SK-N-SH (cell line): Measurements from ENCODE around the gene PDCD6IP. TPM values are rescaled to one million over a fixed set of nuclear protein-coding genes. Genes with fewer than 3 reads are reported as not detected.

Experiments used
- CTCF ChIA-PET: fragments of 300-600, 350-600 bp; formaldehyde crosslinking; extraction: SDS; loops from one replicate; lab custom pipeline; 2021; lab: Yijun Ruan, JAX
- POLR2A ChIA-PET: fragments of 350-600 bp; sonication (Branson Sonifier 250); formaldehyde crosslinking; extraction: SDS; loops from one replicate; lab custom pipeline; 2020; ENCODE audit warnings: antibody characterized with exemption, inconsistent platforms; lab: Yijun Ruan, JAX
- DNase-seq: peaks from one replicate; pipeline ENCODE4 v3.0.0; 2012
- H2AFZ ChIP-seq: fragments of 200-600 bp; sonication (generic); 2 replicates; pipeline ENCODE4 v1.8.1; 2016; ENCODE audit warnings: antibody characterized with exemption, mild to moderate bottlenecking, low read depth
- H3F3A ChIP-seq: fragments of 200-600 bp; sonication (generic); replicated peaks from 2 replicates; pipeline ENCODE3; 2016; ENCODE audit warnings: antibody characterized with exemption, mild to moderate bottlenecking; ENCODE audit not compliant: insufficient read depth
- H3K27ac ChIP-seq, 2 experiments: fragments of 200-500 bp in 1 of 2; fragments of 200-600 bp in 1 of 2; sonication (Bioruptor generic) in 1 of 2; sonication (generic), shearing (Covaris generic) in 1 of 2; 2 replicates each; pipeline versions ENCODE4 v1.5.1 to v1.6.1; 2014 to 2016; ENCODE audit warnings: low read depth in 2 of 2, inconsistent platforms in 1 of 2, low read length in 1 of 2, mild to moderate bottlenecking in 1 of 2, mixed read lengths in 1 of 2
- H3K27me3 ChIP-seq: fragments of 200-600 bp; sonication (generic), shearing (Covaris generic); 2 replicates; pipeline ENCODE4 v1.6.1; 2016; ENCODE audit warnings: mixed run types; ENCODE audit not compliant: insufficient read depth
- H3K36me3 ChIP-seq, 2 experiments: fragments of 200-500 bp in 1 of 2; fragments of 200-600 bp in 1 of 2; sonication (Bioruptor generic) in 1 of 2; sonication (generic) in 1 of 2; replicated peaks in 1 of 2; 2 replicates each; pipeline versions ENCODE3 to v1.5.1; 2014 to 2016; ENCODE audit warnings: low read length in 1 of 2, mild to moderate bottlenecking in 1 of 2; ENCODE audit not compliant: insufficient read depth in 2 of 2, control insufficient read depth in 1 of 2
- H3K4me1 ChIP-seq, 2 experiments: fragments of 200-500 bp in 1 of 2; fragments of 200-600 bp in 1 of 2; sonication (Bioruptor generic) in 1 of 2; sonication (generic), shearing (Covaris generic) in 1 of 2; 2 replicates each; pipeline versions ENCODE4 v1.5.1 to v1.6.1; 2014 to 2016; ENCODE audit warnings: low read depth in 1 of 2, low read length in 1 of 2, mixed run types in 1 of 2; ENCODE audit not compliant: insufficient read depth in 2 of 2, control insufficient read depth in 1 of 2
- H3K4me2 ChIP-seq: fragments of 200-600 bp; sonication (generic), shearing (Covaris generic); 2 replicates; pipeline ENCODE4 v1.6.1; 2017; ENCODE audit warnings: mixed run types
- H3K4me3 ChIP-seq, 2 experiments: fragments of 200-500 bp in 1 of 2; fragments of 200-600 bp in 1 of 2; sonication (Bioruptor generic) in 1 of 2; sonication (generic), shearing (Covaris generic) in 1 of 2; 2 replicates each; pipeline versions ENCODE4 v1.5.1 to v1.8.1; 2014 to 2016; ENCODE audit warnings: low read depth in 2 of 2, inconsistent platforms in 1 of 2, low read length in 1 of 2, mild to moderate bottlenecking in 1 of 2, mixed read lengths in 1 of 2, moderate library complexity in 1 of 2
- H3K79me2 ChIP-seq: fragments of 200-600 bp; sonication (generic); 2 replicates; pipeline ENCODE4 v1.8.1; 2017; ENCODE audit warnings: mild to moderate bottlenecking; ENCODE audit not compliant: insufficient read depth
- H3K9ac ChIP-seq: fragments of 200-600 bp; sonication (generic); 2 replicates; pipeline ENCODE4 v1.6.1; 2017; ENCODE audit warnings: mixed run types
- H3K9me2 ChIP-seq: fragments of 200-600 bp; sonication (generic); 2 replicates; pipeline ENCODE4 v1.6.1; 2017; ENCODE audit warnings: mixed run types
- H3K9me3 ChIP-seq: fragments of 200-600 bp; sonication (generic); 2 replicates; pipeline ENCODE4 v1.6.1; 2017; ENCODE audit warnings: mixed run types, mild to moderate bottlenecking, moderate library complexity
- H4K20me1 ChIP-seq: fragments of 200-600 bp; sonication (generic); 2 replicates; pipeline ENCODE4 v1.6.1; 2017; ENCODE audit warnings: mild to moderate bottlenecking, mixed run types; ENCODE audit not compliant: insufficient read depth
- CHD2 ChIP-seq: fragments of 150-350 bp; IDR thresholded peaks from 2 replicates; pipeline ENCODE4 v1.6.1; 2018; ENCODE audit warnings: low read length; ENCODE audit not compliant: partially characterized antibody
- EP300 ChIP-seq, 2 experiments: IDR thresholded peaks; 2 replicates each; pipeline versions ENCODE4 v1.4.0 to v1.6.1; 2012; ENCODE audit warnings: borderline replicate concordance in 1 of 2, low read depth in 1 of 2, low read length in 1 of 2
- FOSL2 ChIP-seq: IDR thresholded peaks from 2 replicates; pipeline ENCODE4 v1.4.0; 2012; ENCODE audit warnings: low read depth, mild to moderate bottlenecking, moderate library complexity, borderline replicate concordance
- FOXM1 ChIP-seq: IDR thresholded peaks from 2 replicates; pipeline ENCODE4 v1.4.0; 2012; ENCODE audit warnings: low read depth, mild to moderate bottlenecking
- GABPA ChIP-seq: IDR thresholded peaks from 2 replicates; pipeline ENCODE4 v1.4.0; 2012; ENCODE audit warnings: low read depth, mild to moderate bottlenecking
- GATA2 ChIP-seq: sonication (generic); formaldehyde crosslinking; IDR thresholded peaks from 2 replicates; pipeline ENCODE4 v1.5.0; 2020; ENCODE audit warnings: mild to moderate bottlenecking, missing genetic modification reagents
- IRF3 ChIP-seq: fragments of 150-350 bp; IDR thresholded peaks from 2 replicates; pipeline ENCODE4 v1.6.1; 2016; ENCODE audit warnings: mild to moderate bottlenecking, low read depth, low read length
- JUND ChIP-seq: IDR thresholded peaks from 2 replicates; pipeline ENCODE4 v1.4.0; 2012
- MEF2A ChIP-seq: IDR thresholded peaks from 2 replicates; pipeline ENCODE4 v1.4.0; 2012; ENCODE audit warnings: low read depth, borderline replicate concordance
- MXI1 ChIP-seq: IDR thresholded peaks from 2 replicates; pipeline ENCODE4 v1.6.1; 2012; ENCODE audit warnings: mild to moderate bottlenecking, low read depth, low read length, improper control_type of control experiment
- NFIC ChIP-seq: IDR thresholded peaks from 2 replicates; pipeline ENCODE4 v1.4.0; 2012; ENCODE audit warnings: borderline replicate concordance
- PBX3 ChIP-seq: IDR thresholded peaks from 2 replicates; pipeline ENCODE4; 2012
- RAD21 ChIP-seq: IDR thresholded peaks from 2 replicates; pipeline ENCODE4 v1.6.1; 2012; ENCODE audit warnings: mild to moderate bottlenecking, low read length
- RXRA ChIP-seq: IDR thresholded peaks from 2 replicates; pipeline ENCODE4 v1.4.0; 2012; ENCODE audit warnings: low read depth, mild to moderate bottlenecking, borderline replicate concordance
- TAF1 ChIP-seq: IDR thresholded peaks from 2 replicates; pipeline ENCODE4 v1.6.1; 2012; ENCODE audit warnings: low read depth, mild to moderate bottlenecking, low read length, moderate library complexity, borderline replicate concordance
- TCF12 ChIP-seq: IDR thresholded peaks from 2 replicates; pipeline ENCODE4 v1.4.0; 2012
- TEAD4 ChIP-seq: IDR thresholded peaks from 2 replicates; pipeline ENCODE4 v1.4.0; 2012; ENCODE audit warnings: mild to moderate bottlenecking, borderline replicate concordance; ENCODE audit not compliant: insufficient read depth
- USF1 ChIP-seq: IDR thresholded peaks from 2 replicates; pipeline ENCODE4 v1.4.0; 2012; ENCODE audit warnings: low read depth, borderline replicate concordance
- YY1 ChIP-seq: IDR thresholded peaks from 2 replicates; pipeline ENCODE4 v1.4.0; 2012; ENCODE audit warnings: low read depth, mild to moderate bottlenecking
- WGBS: methylation state at CpG from one replicate; pipeline ENCODE4 v1.1.6; 2017; ENCODE audit warnings: low lambda C conversion rate; 5-methylcytosine and 5-hydroxymethylcytosine counted together
- polyA plus RNA-seq, 3 experiments: library from polyadenylated mRNA; depleted of rRNA; stranded (reverse); fragments of >200 nt; gene quantifications; 2 replicates each; pipeline ENCODE4 v1.2.3, GENCODE V29; 2012
- TF ChIP-seq, protein P1 (sequence below): fragments of 200-600 bp; sonication (generic); IDR thresholded peaks from 2 replicates; pipeline ENCODE4 v1.6.1; 2017; ENCODE audit warnings: antibody characterized with exemption, mild to moderate bottlenecking, moderate library complexity

Gene PDCD6IP
- polyA plus RNA-seq, 1 of the 3 experiments (the other 2 are of a cell fraction), result 49.1 TPM

- no peaks in the 10 kb centered on the region for H3K9me3 ChIP-seq
- H4K20me1 ChIP-seq, result no peaks in the 10 kb centered on the region
- peaks cover 6% of the 10 kb centered on the region for H3F3A ChIP-seq
- H3K79me2 ChIP-seq, result peaks cover 19% of the 10 kb centered on the region
- H3K9me2 ChIP-seq, result no peaks in the 10 kb centered on the region
- H3K4me3 ChIP-seq, result no peak overlapping the region
- no peaks in the 10 kb centered on the region for H3K4me1 ChIP-seq
- H3K36me3 ChIP-seq, result peaks cover 29 to 77% of the 10 kb centered on the region in 2 experiments
- POLR2A ChIA-PET, result no interaction called here
- 98% methylated on average over 2 of the region's 2 CpGs for WGBS
- CTCF ChIA-PET, result no interaction called here
- no peak overlapping the region for H3K9ac ChIP-seq
- H2AFZ ChIP-seq, result no peak overlapping the region
- H3K27ac ChIP-seq, result no peak overlapping the region
- DNase-seq, result no peak
- TF ChIP-seq MXI1 (no peak), TEAD4 (no peak), FOXM1 (no peak), RAD21 (no peak), CHD2 (no peak), USF1 (no peak), NFIC (no peak), TCF12 (no peak), RXRA (no peak), GATA2 (CRISPR knock-in tag) (no peak), GABPA (no peak), MEF2A (no peak), FOSL2 (no peak), PBX3 (no peak), YY1 (no peak), EP300 (IDR thresholded peaks at IDR 0.05; ENCODE audit: borderline replicate concordance in 1 of 2, low read depth in 1 of 2, low read length in 1 of 2) (no peak), JUND (no peak), IRF3 (no peak), TAF1 (no peak)
- TF ChIP-seq, protein P1, sequence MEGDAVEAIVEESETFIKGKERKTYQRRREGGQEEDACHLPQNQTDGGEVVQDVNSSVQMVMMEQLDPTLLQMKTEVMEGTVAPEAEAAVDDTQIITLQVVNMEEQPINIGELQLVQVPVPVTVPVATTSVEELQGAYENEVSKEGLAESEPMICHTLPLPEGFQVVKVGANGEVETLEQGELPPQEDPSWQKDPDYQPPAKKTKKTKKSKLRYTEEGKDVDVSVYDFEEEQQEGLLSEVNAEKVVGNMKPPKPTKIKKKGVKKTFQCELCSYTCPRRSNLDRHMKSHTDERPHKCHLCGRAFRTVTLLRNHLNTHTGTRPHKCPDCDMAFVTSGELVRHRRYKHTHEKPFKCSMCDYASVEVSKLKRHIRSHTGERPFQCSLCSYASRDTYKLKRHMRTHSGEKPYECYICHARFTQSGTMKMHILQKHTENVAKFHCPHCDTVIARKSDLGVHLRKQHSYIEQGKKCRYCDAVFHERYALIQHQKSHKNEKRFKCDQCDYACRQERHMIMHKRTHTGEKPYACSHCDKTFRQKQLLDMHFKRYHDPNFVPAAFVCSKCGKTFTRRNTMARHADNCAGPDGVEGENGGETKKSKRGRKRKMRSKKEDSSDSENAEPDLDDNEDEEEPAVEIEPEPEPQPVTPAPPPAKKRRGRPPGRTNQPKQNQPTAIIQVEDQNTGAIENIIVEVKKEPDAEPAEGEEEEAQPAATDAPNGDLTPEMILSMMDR, result no peak
- H3K27me3 ChIP-seq, result no peaks in the 10 kb centered on the region
- H3K4me2 ChIP-seq, result no peak overlapping the region
These were observed 41.7 kb downstream of the PDCD6IP start for GRCh38 chr3:33840179-33840578.
